Adipocyte (in vitro differentiated cells): ENCODE measurements around the gene ASTL.
A peak's percentile ranks its signal among the peaks of the same experiment; 100 is the strongest.

ENCODE experiments used
- DNase-seq: peaks from one replicate; pipeline ENCODE4 v3.0.0-alpha.2; 2015; ENCODE audit warnings: low read depth
- H3K27me3 ChIP-seq: replicated peaks from 2 replicates; pipeline ENCODE4 v1.7.0; 2013; ENCODE audit warnings: mild to moderate bottlenecking, low read length, moderate library complexity; ENCODE audit not compliant: control insufficient read depth, insufficient read depth
- H3K36me3 ChIP-seq: 2 replicates; pipeline ENCODE4 v1.7.0; 2013; ENCODE audit warnings: low read length, mild to moderate bottlenecking, moderate library complexity; ENCODE audit not compliant: control insufficient read depth, insufficient read depth, severe bottlenecking
- H3K4me1 ChIP-seq: 2 replicates; pipeline ENCODE4 v1.7.0; 2013; ENCODE audit warnings: mild to moderate bottlenecking, low read length, moderate library complexity; ENCODE audit not compliant: control insufficient read depth, insufficient read depth
- H3K4me3 ChIP-seq: 2 replicates; pipeline ENCODE4 v1.7.0; 2013; ENCODE audit warnings: mild to moderate bottlenecking, low read length, moderate library complexity
- H3K9ac ChIP-seq: 2 replicates; pipeline ENCODE4 v1.7.0; 2013; ENCODE audit warnings: mild to moderate bottlenecking, low read length, moderate library complexity
- H3K9me3 ChIP-seq: 2 replicates; pipeline ENCODE4 v1.7.0; 2013; ENCODE audit warnings: mild to moderate bottlenecking, low read length, moderate library complexity; ENCODE audit not compliant: control insufficient read depth

The ASTL gene

GRCh38 chr2:96138179-96139145, at the start of gene ASTL:
TSS of gene ASTL (minus strand) at chr2:96138502. CDS start at chr2:96138436, 66 bp downstream.
- no peak within 1 kb of the TSS for H3K9ac ChIP-seq
- H3K4me3 ChIP-seq, result no peak within 1 kb of the TSS
- no peaks in the 10 kb centered on the region for H3K9me3 ChIP-seq
- H3K27me3 ChIP-seq, result peaks cover 38% of the 10 kb centered on the region
- H3K4me1 ChIP-seq, result no peaks in the 10 kb centered on the region
- peak; percentile 46 for DNase-seq
- no peaks in the 10 kb centered on the region for H3K36me3 ChIP-seq

GRCh38 chr2:96186562-96186961, 48.3 kb upstream of the ASTL start:
- Histone ChIP-seq H3K36me3 (peaks cover 67% of the 10 kb centered on the region), H3K27me3 (no peaks in the 10 kb centered on the region), H3K9ac (no peak overlapping the region), H3K9me3 (no peaks in the 10 kb centered on the region), H3K4me1 (no peaks in the 10 kb centered on the region), H3K4me3 (no peak overlapping the region)
- no peak for DNase-seq

GRCh38 chr2:96185516-96185915, 47.2 kb upstream of the ASTL start:
- Histone ChIP-seq H3K9ac (no peak overlapping the region), H3K27me3 (no peaks in the 10 kb centered on the region), H3K36me3 (peaks cover 57% of the 10 kb centered on the region), H3K4me3 (no peak overlapping the region), H3K9me3 (no peaks in the 10 kb centered on the region), H3K4me1 (no peaks in the 10 kb centered on the region)
- DNase-seq, result no peak

GRCh38 chr2:96184989-96185388, 46.7 kb upstream of the ASTL start:
- no peak for DNase-seq
- Histone ChIP-seq H3K27me3 (no peaks in the 10 kb centered on the region), H3K9ac (no peak overlapping the region), H3K36me3 (peaks cover 52% of the 10 kb centered on the region), H3K9me3 (no peaks in the 10 kb centered on the region), H3K4me1 (no peaks in the 10 kb centered on the region), H3K4me3 (no peak overlapping the region)

GRCh38 chr2:96184188-96184587, 45.9 kb upstream of the ASTL start:
- Histone ChIP-seq H3K9me3 (no peaks in the 10 kb centered on the region), H3K4me1 (no peaks in the 10 kb centered on the region), H3K36me3 (peaks cover 44% of the 10 kb centered on the region), H3K4me3 (no peak overlapping the region), H3K9ac (no peak overlapping the region), H3K27me3 (no peaks in the 10 kb centered on the region)
- no peak for DNase-seq

GRCh38 chr2:96181529-96181928, 43.2 kb upstream of the ASTL start:
- Histone ChIP-seq H3K27me3 (no peaks in the 10 kb centered on the region), H3K4me1 (peaks cover under 1% of the 10 kb centered on the region), H3K9ac (no peak overlapping the region), H3K36me3 (peaks cover 29% of the 10 kb centered on the region), H3K9me3 (no peaks in the 10 kb centered on the region), H3K4me3 (no peak overlapping the region)
- no peak for DNase-seq

- Histone ChIP-seq H3K9ac (no peak overlapping the region), H3K36me3 (peaks cover 19% of the 10 kb centered on the region), H3K4me3 (no peak overlapping the region), H3K9me3 (no peaks in the 10 kb centered on the region), H3K4me1 (peaks cover 9% of the 10 kb centered on the region), H3K27me3 (no peaks in the 10 kb centered on the region)
- no peak for DNase-seq
Observed at GRCh38 chr2:96180521-96180920, 42.2 kb upstream of the ASTL start.

- Histone ChIP-seq H3K9ac (no peak overlapping the region), H3K4me1 (peaks cover 9% of the 10 kb centered on the region), H3K4me3 (no peak overlapping the region), H3K9me3 (no peaks in the 10 kb centered on the region), H3K36me3 (peaks cover 14% of the 10 kb centered on the region), H3K27me3 (no peaks in the 10 kb centered on the region)
- DNase-seq, result no peak
Observed at GRCh38 chr2:96180002-96180401, 41.7 kb upstream of the ASTL start.

- H3K4me3 ChIP-seq, result no peak overlapping the region
- H3K9me3 ChIP-seq, result no peaks in the 10 kb centered on the region
- peaks cover 9% of the 10 kb centered on the region for H3K4me1 ChIP-seq
- no peak for DNase-seq
- no peak overlapping the region for H3K9ac ChIP-seq
- no peaks in the 10 kb centered on the region for H3K36me3 ChIP-seq
- no peaks in the 10 kb centered on the region for H3K27me3 ChIP-seq
Observed at GRCh38 chr2:96176661-96177060, 38.4 kb upstream of the ASTL start.

- no peaks in the 10 kb centered on the region for H3K27me3 ChIP-seq
- peak; percentile 52 for DNase-seq
- no peaks in the 10 kb centered on the region for H3K9me3 ChIP-seq
- no peak overlapping the region for H3K9ac ChIP-seq
- H3K4me3 ChIP-seq, result no peak overlapping the region
- H3K36me3 ChIP-seq, result no peaks in the 10 kb centered on the region
- H3K4me1 ChIP-seq, result peaks cover 9% of the 10 kb centered on the region
Observed at GRCh38 chr2:96175951-96176350, 37.6 kb upstream of the ASTL start.

GRCh38 chr2:96174251-96175144, 36.2 kb upstream of the ASTL start:
- Histone ChIP-seq H3K27me3 (no peaks in the 10 kb centered on the region), H3K9me3 (no peaks in the 10 kb centered on the region), H3K9ac (no peak overlapping the region), H3K4me3 (no peak overlapping the region), H3K36me3 (no peaks in the 10 kb centered on the region), H3K4me1 (peaks cover 9% of the 10 kb centered on the region)
- DNase-seq, result peak; percentile 78
